ENCODE measurements around the gene APOB.

Gene APOB

DNA sequence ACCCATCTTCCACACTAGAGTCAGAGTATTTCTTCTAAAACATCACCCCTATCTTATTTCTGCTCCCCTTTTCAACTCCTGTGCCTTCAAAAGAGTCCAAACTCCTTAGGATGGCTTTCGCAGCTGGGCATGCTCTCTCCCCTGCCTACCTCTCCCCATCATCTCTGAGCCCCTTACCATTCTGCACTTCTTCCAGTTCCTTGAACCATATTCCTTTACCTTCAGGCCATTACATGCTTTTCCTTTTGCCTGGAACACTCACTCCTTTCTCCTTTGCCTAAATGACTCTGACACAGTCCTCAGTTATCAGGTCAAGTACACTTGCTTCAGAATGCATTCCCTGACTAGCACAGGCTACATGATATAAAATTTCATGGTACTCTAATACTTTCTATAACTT, 22.4 kb downstream of the APOB start:
- intact Hi-C loops (cut with micrococcal nuclease) = no loop called here
- Mint-ChIP-seq H3K27me3 (no peaks in the 10 kb centered on the region), H3K4me3 (no peak overlapping the region), H3K27ac (no peak overlapping the region), H3K36me3 (ENCODE audit: low read depth) (no peaks in the 10 kb centered on the region), H3K4me1 (ENCODE audit: low read depth) (no peaks in the 10 kb centered on the region), H3K9me3 (no peaks in the 10 kb centered on the region)

- Mint-ChIP-seq H3K36me3 (ENCODE audit: low read depth) (no peaks in the 10 kb centered on the region), H3K4me3 (no peak overlapping the region), H3K4me1 (ENCODE audit: low read depth) (no peaks in the 10 kb centered on the region), H3K27ac (no peak overlapping the region), H3K27me3 (no peaks in the 10 kb centered on the region), H3K9me3 (no peaks in the 10 kb centered on the region)
- intact Hi-C loops (cut with micrococcal nuclease) = no loop called here
These were observed 23.1 kb downstream of the APOB start for GRCh38 chr2:21020668-21021288.

- intact Hi-C loops (cut with micrococcal nuclease) = no loop called here
- Mint-ChIP-seq H3K27ac (no peak overlapping the region), H3K9me3 (no peaks in the 10 kb centered on the region), H3K4me1 (ENCODE audit: low read depth) (no peaks in the 10 kb centered on the region), H3K27me3 (no peaks in the 10 kb centered on the region), H3K36me3 (ENCODE audit: low read depth) (no peaks in the 10 kb centered on the region), H3K4me3 (no peak overlapping the region)
These were observed 23.7 kb downstream of the APOB start for GRCh38 chr2:21020031-21020667.

- intact Hi-C loops (cut with micrococcal nuclease) = no loop called here
- H3K4me1 Mint-ChIP-seq (ENCODE audit: low read depth) = no peaks in the 10 kb centered on the region
- no peaks in the 10 kb centered on the region for H3K27me3 Mint-ChIP-seq
- no peak overlapping the region for H3K27ac Mint-ChIP-seq
- H3K36me3 Mint-ChIP-seq (ENCODE audit: low read depth) = no peaks in the 10 kb centered on the region
- H3K9me3 Mint-ChIP-seq = no peaks in the 10 kb centered on the region
- H3K4me3 Mint-ChIP-seq = no peak overlapping the region
These were observed 24.2 kb downstream of the APOB start for GRCh38 chr2:21019678-21020021.

- intact Hi-C loops (cut with micrococcal nuclease) = no loop called here
- H3K27ac Mint-ChIP-seq = no peak overlapping the region
- H3K9me3 Mint-ChIP-seq = no peaks in the 10 kb centered on the region
- H3K4me1 Mint-ChIP-seq (ENCODE audit: low read depth) = no peaks in the 10 kb centered on the region
- H3K4me3 Mint-ChIP-seq = no peak overlapping the region
- H3K27me3 Mint-ChIP-seq = no peaks in the 10 kb centered on the region
- H3K36me3 Mint-ChIP-seq (ENCODE audit: low read depth) = no peaks in the 10 kb centered on the region
These were observed 24.7 kb downstream of the APOB start for GRCh38 chr2:21019000-21019677.

GRCh38 chr2:21018290-21018689, 25.6 kb downstream of the APOB start:
- Mint-ChIP-seq H3K36me3 (ENCODE audit: low read depth) (no peaks in the 10 kb centered on the region), H3K4me1 (ENCODE audit: low read depth) (no peaks in the 10 kb centered on the region), H3K27me3 (no peaks in the 10 kb centered on the region), H3K27ac (no peak overlapping the region), H3K9me3 (no peaks in the 10 kb centered on the region), H3K4me3 (no peak overlapping the region)
- intact Hi-C loops (cut with micrococcal nuclease) = no loop called here

DNA sequence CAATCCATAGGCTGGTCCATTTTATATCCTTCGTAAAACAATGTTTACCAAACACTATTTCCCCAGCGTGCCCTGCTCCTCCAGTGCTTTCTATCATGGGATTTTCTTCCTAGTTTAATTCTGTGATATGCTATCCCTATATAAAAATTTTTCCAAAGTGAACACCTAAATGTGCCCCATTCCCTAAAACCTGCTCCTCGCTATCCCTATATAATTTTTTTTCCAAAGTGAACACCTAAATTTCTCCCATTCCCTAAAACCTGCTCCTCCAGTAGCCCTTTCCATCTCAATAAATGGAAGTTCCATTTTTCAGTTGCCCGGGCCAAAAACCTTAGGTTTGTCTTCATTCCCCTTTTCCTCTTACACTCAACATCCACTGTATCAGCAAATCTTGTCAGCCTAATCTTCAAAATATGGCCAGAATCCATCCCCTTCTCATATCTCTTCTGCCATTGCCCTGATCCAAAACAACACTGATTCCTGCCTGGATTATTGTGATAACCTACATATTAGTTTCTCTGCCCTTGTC, 26.1 kb downstream of the APOB start:
- Mint-ChIP-seq H3K27me3 (no peaks in the 10 kb centered on the region), H3K27ac (no peak overlapping the region), H3K9me3 (no peaks in the 10 kb centered on the region), H3K36me3 (ENCODE audit: low read depth) (no peaks in the 10 kb centered on the region), H3K4me1 (ENCODE audit: low read depth) (no peaks in the 10 kb centered on the region), H3K4me3 (no peak overlapping the region)
- intact Hi-C loops (cut with micrococcal nuclease) = no loop called here

DNA sequence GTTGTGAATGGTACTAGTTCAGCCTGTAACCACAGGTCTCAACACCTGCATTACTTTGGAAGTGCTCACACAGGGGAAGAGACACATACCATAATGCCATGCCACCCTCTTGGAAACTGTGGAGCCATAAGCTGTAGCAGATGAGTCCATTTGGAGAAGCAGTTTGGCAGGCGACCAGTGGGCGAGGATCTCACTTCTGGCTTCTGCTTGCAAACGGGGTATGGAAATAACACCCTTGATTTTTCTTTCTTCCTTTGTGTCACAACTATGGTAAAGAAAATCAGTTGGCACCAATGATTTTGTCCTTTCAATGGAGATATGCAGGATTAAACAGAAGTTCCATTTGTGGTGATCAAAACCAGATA, 28.6 kb downstream of the APOB start:
- Mint-ChIP-seq H3K27ac (no peak overlapping the region), H3K36me3 (ENCODE audit: low read depth) (no peaks in the 10 kb centered on the region), H3K4me1 (ENCODE audit: low read depth) (no peaks in the 10 kb centered on the region), H3K27me3 (no peaks in the 10 kb centered on the region), H3K9me3 (no peaks in the 10 kb centered on the region), H3K4me3 (no peak overlapping the region)
- intact Hi-C loops (cut with micrococcal nuclease) = no loop called here

DNA sequence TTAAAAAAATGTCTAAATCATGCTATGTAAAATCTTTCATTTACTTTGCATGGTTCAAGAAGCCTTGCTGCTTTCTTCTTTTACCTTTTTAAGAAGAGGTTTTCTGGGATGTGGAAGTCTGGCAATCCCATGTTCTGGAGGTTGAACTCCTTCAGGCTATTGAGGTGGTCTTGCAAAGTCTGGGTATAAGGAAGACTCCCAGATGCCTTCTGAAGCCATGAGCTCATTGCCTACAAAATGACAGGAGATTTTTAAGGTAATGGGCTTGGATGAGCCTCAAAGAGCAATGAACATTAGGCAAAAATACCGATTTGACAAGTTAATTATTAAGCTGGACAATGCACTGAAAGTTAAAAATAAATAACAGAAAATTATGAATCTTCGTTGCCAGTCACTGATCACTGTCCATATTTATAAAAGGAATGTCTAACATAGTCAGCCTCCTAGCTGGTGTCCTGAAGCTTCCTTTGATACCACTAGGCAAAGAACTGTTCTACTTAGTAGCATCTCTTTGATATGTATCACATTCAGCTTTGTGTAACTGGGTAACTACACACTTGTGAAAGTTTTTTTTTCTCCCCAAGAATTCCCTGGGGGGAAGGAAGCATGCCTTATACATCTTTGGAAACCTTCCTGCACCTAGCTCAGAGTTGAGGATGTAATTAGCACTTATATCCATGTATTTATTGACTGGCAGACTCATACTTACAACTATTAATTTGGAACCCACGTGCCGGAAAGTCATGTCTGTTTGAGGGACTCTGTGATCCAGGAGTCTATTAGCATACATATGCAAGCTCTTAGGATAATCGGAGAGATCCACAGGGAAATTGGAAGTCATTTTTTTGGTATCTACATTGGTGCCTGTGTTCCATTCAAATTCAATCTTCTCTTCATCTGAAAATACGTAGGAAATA, 29.3 kb downstream of the APOB start:
- no peaks in the 10 kb centered on the region for H3K9me3 Mint-ChIP-seq
- no peaks in the 10 kb centered on the region for H3K36me3 Mint-ChIP-seq (ENCODE audit: low read depth)
- no peak overlapping the region for H3K27ac Mint-ChIP-seq
- intact Hi-C loops (cut with micrococcal nuclease) = no loop called here
- no peak overlapping the region for H3K4me3 Mint-ChIP-seq
- H3K27me3 Mint-ChIP-seq = no peaks in the 10 kb centered on the region
- no peaks in the 10 kb centered on the region for H3K4me1 Mint-ChIP-seq (ENCODE audit: low read depth)

- H3K4me3 Mint-ChIP-seq = no peak overlapping the region
- no peaks in the 10 kb centered on the region for H3K9me3 Mint-ChIP-seq
- no peak overlapping the region for H3K27ac Mint-ChIP-seq
- intact Hi-C loops (cut with micrococcal nuclease) = no loop called here
- H3K4me1 Mint-ChIP-seq (ENCODE audit: low read depth) = no peaks in the 10 kb centered on the region
- no peaks in the 10 kb centered on the region for H3K27me3 Mint-ChIP-seq
- H3K36me3 Mint-ChIP-seq (ENCODE audit: low read depth) = no peaks in the 10 kb centered on the region
These were observed 30.6 kb downstream of the APOB start for GRCh38 chr2:21013043-21013816.

DNA sequence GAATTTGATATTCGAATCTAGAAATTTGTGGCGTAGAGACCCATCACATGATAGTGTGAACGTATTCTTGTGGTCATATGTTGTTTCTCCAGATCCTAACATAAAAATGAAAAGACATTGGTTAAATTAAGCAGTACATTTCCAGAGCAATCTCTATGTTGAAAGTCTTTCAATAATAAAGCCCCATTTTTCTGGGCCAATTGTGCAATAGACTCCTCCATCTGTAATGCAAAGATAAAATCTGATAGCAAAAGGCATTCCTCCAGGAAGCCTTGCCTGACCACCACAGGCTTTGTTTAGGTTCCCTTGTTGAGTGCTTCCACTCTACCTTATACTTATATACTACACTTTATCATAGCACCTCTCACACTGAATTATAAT, 31.3 kb downstream of the APOB start:
- no peaks in the 10 kb centered on the region for H3K27me3 Mint-ChIP-seq
- H3K36me3 Mint-ChIP-seq (ENCODE audit: low read depth) = no peaks in the 10 kb centered on the region
- intact Hi-C loops (cut with micrococcal nuclease) = no loop called here
- no peaks in the 10 kb centered on the region for H3K4me1 Mint-ChIP-seq (ENCODE audit: low read depth)
- no peak overlapping the region for H3K4me3 Mint-ChIP-seq
- no peak overlapping the region for H3K27ac Mint-ChIP-seq
- no peaks in the 10 kb centered on the region for H3K9me3 Mint-ChIP-seq

DNA sequence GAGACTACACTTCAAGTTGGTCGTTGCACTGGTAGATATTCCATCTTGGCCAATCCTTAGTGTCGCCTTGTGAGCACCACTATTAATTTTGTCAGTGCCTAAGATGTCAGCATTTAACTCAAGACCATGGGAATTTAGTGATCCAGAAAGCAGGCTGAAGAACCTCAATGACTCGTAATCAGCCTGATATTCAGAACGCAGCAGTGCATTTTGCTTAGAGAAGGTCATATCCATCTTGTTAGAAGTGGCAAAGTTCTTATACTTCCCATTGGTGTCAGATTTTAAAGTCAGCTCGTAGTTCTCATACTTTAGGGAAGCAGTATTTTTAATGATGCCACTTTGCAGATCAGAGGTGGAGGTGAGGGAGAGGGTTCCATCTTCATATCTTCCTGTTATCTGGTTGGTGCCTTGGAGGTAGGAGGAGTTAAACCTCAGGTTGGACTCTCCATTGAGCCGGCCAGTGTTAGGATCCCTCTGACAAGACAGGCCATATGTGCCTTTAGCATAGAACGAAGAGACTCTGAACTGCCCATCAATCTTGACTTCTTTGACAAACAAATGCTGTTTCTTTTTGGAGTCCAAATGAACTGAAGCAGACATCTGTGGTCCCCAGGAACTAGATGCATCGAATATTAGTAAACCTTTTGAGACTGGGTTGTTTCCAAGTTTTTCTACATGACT, 31.9 kb downstream of the APOB start:
- Mint-ChIP-seq H3K27me3 (no peaks in the 10 kb centered on the region), H3K9me3 (no peaks in the 10 kb centered on the region), H3K36me3 (ENCODE audit: low read depth) (no peaks in the 10 kb centered on the region), H3K4me3 (no peak overlapping the region), H3K4me1 (ENCODE audit: low read depth) (no peaks in the 10 kb centered on the region), H3K27ac (no peak overlapping the region)
- intact Hi-C loops (cut with micrococcal nuclease) = no loop called here

DNA sequence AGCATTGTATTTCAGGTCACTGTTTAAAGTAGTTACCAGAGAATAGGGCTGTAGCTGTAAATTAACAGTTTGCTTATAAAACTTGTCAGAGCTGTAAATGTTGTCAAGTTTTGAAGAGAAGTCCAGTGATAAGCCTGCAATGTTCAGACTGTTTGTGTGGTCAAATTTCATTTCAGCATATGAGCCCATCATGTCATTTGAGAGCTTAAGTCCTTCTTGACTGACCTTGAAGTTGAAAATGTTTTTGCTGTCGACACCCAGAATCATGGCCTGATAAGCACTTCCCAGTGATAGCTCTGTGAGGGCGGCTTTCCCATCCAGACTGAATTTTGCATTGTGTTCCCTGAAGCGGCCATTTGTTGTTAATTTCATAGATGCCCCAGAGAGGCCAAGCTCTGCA, 32.4 kb downstream of the APOB start:
- H3K4me1 Mint-ChIP-seq (ENCODE audit: low read depth) = no peaks in the 10 kb centered on the region
- no peaks in the 10 kb centered on the region for H3K9me3 Mint-ChIP-seq
- intact Hi-C loops (cut with micrococcal nuclease) = no loop called here
- no peak overlapping the region for H3K27ac Mint-ChIP-seq
- H3K36me3 Mint-ChIP-seq (ENCODE audit: low read depth) = no peaks in the 10 kb centered on the region
- H3K4me3 Mint-ChIP-seq = no peak overlapping the region
- no peaks in the 10 kb centered on the region for H3K27me3 Mint-ChIP-seq
